Smooth muscle cell (in vitro differentiated cells): ENCODE measurements around the gene MPND. TPM values are rescaled to one million over a fixed set of nuclear protein-coding genes. Genes with fewer than 3 reads are reported as not detected.

Source experiments
- DNase-seq: peaks from one replicate; lab custom pipeline; 2025; ENCODE audit not compliant: unreplicated experiment; lab: John Stamatoyannopoulos, UW
- H2AFZ ChIP-seq: fragments of 200-600 bp; sonication (generic); 2 replicates; pipeline ENCODE4 v1.6.0; 2016; ENCODE audit warnings: antibody characterized with exemption, low read depth, mild to moderate bottlenecking
- H3F3A ChIP-seq: fragments of 200-600 bp; sonication (generic); 2 replicates; pipeline ENCODE4 v1.6.0; 2017; ENCODE audit warnings: antibody characterized with exemption, low read depth
- H3K27ac ChIP-seq: fragments of 200-600 bp; sonication (generic); 2 replicates; pipeline ENCODE4 v1.5.1; 2016; ENCODE audit warnings: low read depth, mild to moderate bottlenecking
- H3K27me3 ChIP-seq: fragments of 200-600 bp; sonication (generic); 2 replicates; pipeline ENCODE4 v1.6.1; 2016; ENCODE audit warnings: low read depth, mild to moderate bottlenecking
- H3K36me3 ChIP-seq: fragments of 200-600 bp; sonication (generic); 2 replicates; pipeline ENCODE4 v1.5.1; 2016; ENCODE audit warnings: low read depth
- H3K4me1 ChIP-seq: fragments of 200-600 bp; sonication (generic); 2 replicates; pipeline ENCODE4 v1.5.1; 2016; ENCODE audit warnings: low read depth
- H3K4me2 ChIP-seq: fragments of 200-600 bp; sonication (generic); 2 replicates; pipeline ENCODE4 v1.6.0; 2016; ENCODE audit warnings: mild to moderate bottlenecking
- H3K4me3 ChIP-seq: fragments of 200-600 bp; sonication (generic); 2 replicates; pipeline ENCODE4 v1.5.1; 2016; ENCODE audit warnings: mild to moderate bottlenecking
- H3K79me2 ChIP-seq: fragments of 200-600 bp; sonication (generic); 2 replicates; pipeline ENCODE4 v1.6.0; 2016; ENCODE audit warnings: low read depth, mild to moderate bottlenecking
- H3K9ac ChIP-seq: fragments of 200-600 bp; sonication (generic); 2 replicates; pipeline ENCODE4 v1.6.0; 2016; ENCODE audit warnings: low read depth
- H3K9me3 ChIP-seq: fragments of 200-600 bp; sonication (generic); replicated peaks from 2 replicates; pipeline ENCODE4 v1.5.1; 2016; ENCODE audit warnings: low read depth
- H4K20me1 ChIP-seq: fragments of 200-600 bp; sonication (generic); 2 replicates; pipeline ENCODE4 v1.6.0; 2016; ENCODE audit warnings: low read depth
- CTCF ChIP-seq: fragments of 200-600 bp; sonication (generic); IDR thresholded peaks from 2 replicates; pipeline ENCODE4 v1.5.1; 2017; ENCODE audit warnings: borderline replicate concordance, mild to moderate bottlenecking, antibody characterized with exemption; ENCODE audit not compliant: insufficient read depth, poor library complexity, severe bottlenecking
- WGBS: methylation state at CpG from one replicate; pipeline ENCODE4 v1.1.7; 2016; ENCODE audit warnings: low lambda C conversion rate; 5-methylcytosine and 5-hydroxymethylcytosine counted together
- polyA plus RNA-seq: library from polyadenylated mRNA; unstranded; fragments of >200 nt; fragmentation: Nextera tagmentation; extraction: Ambion mirVana; gene quantifications from 2 replicates; pipeline ENCODE4 v1.2.1, GENCODE V29; 2016
- total RNA-seq: library from RNA; depleted of rRNA; stranded (reverse); fragments of >200 nt; gene quantifications from 2 replicates; pipeline ENCODE4 v1.2.3, GENCODE V29; 2014

The MPND gene
- total and polyA plus RNA-seq, 2 experiments from 2014 or later = 3.9 to 10.9 TPM

- WGBS = 86% methylated on average over 23 of the region's 23 CpGs
- H4K20me1 ChIP-seq = peaks cover 97% of the 10 kb centered on the region
- peak overlapping the region; percentile 53 for H3K4me2 ChIP-seq
- peaks cover 41% of the 10 kb centered on the region for H3F3A ChIP-seq
- H3K9me3 ChIP-seq = no peaks in the 10 kb centered on the region
- peak overlapping the region; percentile 95 for H3K27ac ChIP-seq
- no peak for DNase-seq
- no peak overlapping the region for H3K4me3 ChIP-seq
- H3K4me1 ChIP-seq = peaks cover 42% of the 10 kb centered on the region
- H3K9ac ChIP-seq = no peak overlapping the region
- H2AFZ ChIP-seq = no peak overlapping the region
- peaks cover 70% of the 10 kb centered on the region for H3K79me2 ChIP-seq
- TF ChIP-seq CTCF = no peak
- no peaks in the 10 kb centered on the region for H3K36me3 ChIP-seq
- H3K27me3 ChIP-seq = no peaks in the 10 kb centered on the region
These were observed 33.8 kb downstream of the MPND start for GRCh38 chr19:4376991-4377781.

DNA sequence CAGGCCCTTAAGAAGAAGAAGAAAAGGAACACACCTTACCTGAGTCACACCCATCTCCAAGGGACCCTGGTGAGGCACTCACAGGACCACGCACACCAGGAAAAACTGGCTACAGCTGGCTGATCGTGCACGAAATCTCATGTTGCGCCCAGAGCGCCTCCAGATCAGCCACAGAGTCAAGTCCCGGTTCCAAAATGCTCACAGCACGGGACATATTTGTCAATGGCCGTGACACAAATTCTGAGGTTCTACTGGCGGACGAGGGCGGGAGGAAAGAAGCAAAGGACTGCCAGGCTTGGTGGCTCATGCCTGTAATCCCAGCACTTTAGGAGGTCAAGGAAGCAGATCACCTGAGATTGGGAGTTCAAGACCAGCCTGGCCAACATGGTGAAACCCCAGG lies 35.5 kb downstream of the MPND start:
- no peak overlapping the region for H3K9ac ChIP-seq
- H3K36me3 ChIP-seq = no peaks in the 10 kb centered on the region
- H3K79me2 ChIP-seq = peaks cover 74% of the 10 kb centered on the region
- H3F3A ChIP-seq = peaks cover 28% of the 10 kb centered on the region
- H3K4me2 ChIP-seq = no peak overlapping the region
- TF ChIP-seq CTCF = no peak
- no peak overlapping the region for H3K4me3 ChIP-seq
- H4K20me1 ChIP-seq = peaks cover 96% of the 10 kb centered on the region
- H3K4me1 ChIP-seq = peaks cover 32% of the 10 kb centered on the region
- no peak for DNase-seq
- 93% methylated on average over 11 of the region's 11 CpGs for WGBS
- no peaks in the 10 kb centered on the region for H3K27me3 ChIP-seq
- H3K27ac ChIP-seq = no peak overlapping the region
- no peak overlapping the region for H2AFZ ChIP-seq
- no peaks in the 10 kb centered on the region for H3K9me3 ChIP-seq

DNA sequence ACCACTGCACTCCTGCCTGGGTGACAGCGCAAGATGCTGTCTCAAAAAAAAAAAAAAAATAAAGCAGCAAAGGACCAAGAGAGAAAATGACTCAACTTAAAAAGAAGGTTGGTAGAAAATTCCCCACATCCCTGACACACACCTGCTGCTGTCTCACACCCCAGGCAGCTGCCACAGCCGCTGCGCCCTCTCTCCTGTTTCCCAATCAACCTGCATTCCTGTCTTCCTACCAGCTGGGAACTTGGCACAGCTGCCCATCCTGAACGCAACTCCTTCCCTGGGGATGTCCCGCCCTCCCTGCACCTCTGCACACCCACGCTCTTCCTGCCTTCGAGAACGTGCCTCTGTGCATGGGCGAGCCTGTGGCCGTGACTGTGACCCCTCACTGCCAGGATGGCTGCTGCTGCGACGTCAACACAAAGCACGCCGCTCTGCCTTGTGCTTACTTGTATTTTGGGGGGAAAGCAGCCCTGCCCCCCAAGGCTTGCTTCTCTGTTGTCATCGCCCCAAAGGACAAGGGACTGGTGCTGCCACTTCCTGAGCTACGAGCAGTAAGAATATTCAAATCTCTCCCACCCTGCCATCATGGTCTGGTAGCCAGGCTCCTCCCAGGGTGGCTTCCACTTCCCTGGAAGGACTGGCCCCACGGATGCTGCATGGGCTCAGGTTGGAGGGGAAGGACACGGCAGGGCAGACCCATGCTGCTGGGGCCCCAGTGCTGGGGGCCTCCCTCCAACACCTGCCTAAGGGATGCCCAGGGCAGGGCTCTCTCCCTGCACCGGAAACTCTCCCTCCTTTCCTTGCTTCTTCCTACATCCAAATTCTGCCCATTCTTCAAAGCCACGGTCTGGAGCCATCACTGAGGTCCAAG lies 36.3 kb downstream of the MPND start:
- Histone ChIP-seq H3K9ac (no peak overlapping the region), H4K20me1 (peaks cover 96% of the 10 kb centered on the region), H3K4me2 (no peak overlapping the region), H3K27me3 (no peaks in the 10 kb centered on the region), H3K4me3 (no peak overlapping the region), H3K9me3 (no peaks in the 10 kb centered on the region), H3K4me1 (peaks cover 26% of the 10 kb centered on the region), H3K79me2 (peaks cover 81% of the 10 kb centered on the region), H3K36me3 (no peaks in the 10 kb centered on the region), H2AFZ (no peak overlapping the region), H3K27ac (no peak overlapping the region), H3F3A (peaks cover 31% of the 10 kb centered on the region)
- no peak for TF ChIP-seq CTCF
- 77% methylated on average over 19 of the region's 20 CpGs for WGBS
- DNase-seq = no peak
